K562 (cell line): ENCODE data around the gene ATP5MC3. TPM values are rescaled to one million over a fixed set of nuclear protein-coding genes. Genes with fewer than 3 reads are reported as not detected.

ENCODE experiments used
- ARHGAP35 ChIP-seq: fragments of 450-650 bp; IDR thresholded peaks from 2 replicates; pipeline ENCODE4 v1.6.1; 2018; ENCODE audit not compliant: partially characterized antibody
- ATF1 ChIP-seq, 2 experiments: fragments of 450-650 bp in 1 of 2; IDR thresholded peaks; 2 replicates each; pipeline ENCODE4 v1.6.1; 2016; ENCODE audit warnings: missing compliant biosample characterization in 1 of 2, missing genetic modification characterization in 1 of 2
- CTCFL ChIP-seq: IDR thresholded peaks from 2 replicates; pipeline ENCODE4 v1.6.1; 2011; ENCODE audit warnings: borderline replicate concordance, low read depth, mild to moderate bottlenecking, moderate library complexity, low read length; ENCODE audit not compliant: insufficient read depth, poor library complexity, severe bottlenecking
- ETV1 ChIP-seq: fragments of 450-650 bp; conservative IDR thresholded peaks from 2 replicates; pipeline ENCODE4 v1.6.1; 2016; ENCODE audit warnings: missing genetic modification characterization, control low read depth, low read depth, missing compliant biosample characterization
- ETV5 ChIP-seq: sonication (generic); formaldehyde crosslinking; IDR thresholded peaks from 2 replicates; pipeline ENCODE4 v1.4.0; 2020; ENCODE audit warnings: low read depth, mild to moderate bottlenecking, missing genetic modification reagents
- KLF16 ChIP-seq: IDR thresholded peaks from 2 replicates; pipeline ENCODE4 v1.6.1; 2016; ENCODE audit warnings: antibody characterized with exemption
- MAZ ChIP-seq, 2 experiments: fragments of 450-650 bp in 1 of 2; sonication (generic) in 1 of 2; formaldehyde crosslinking; IDR thresholded peaks in 1 of 2; conservative IDR thresholded peaks in 1 of 2; 2 replicates each; pipeline versions ENCODE4 v1.4.0 to v1.5.0; 2020; ENCODE audit warnings: mild to moderate bottlenecking in 1 of 2, missing genetic modification reagents in 1 of 2
- MEF2A ChIP-seq: IDR thresholded peaks from 2 replicates; pipeline ENCODE4 v1.6.1; 2011; ENCODE audit warnings: low read depth, mild to moderate bottlenecking, low read length, moderate library complexity; ENCODE audit not compliant: control insufficient read depth
- MTA3 ChIP-seq: fragments of 450-650 bp; formaldehyde crosslinking; IDR thresholded peaks from 2 replicates; pipeline ENCODE4 v1.6.1; 2017; ENCODE audit warnings: mild to moderate bottlenecking, borderline replicate concordance
- PTBP1 ChIP-seq: fragments of 200-400 bp; formaldehyde crosslinking; IDR thresholded peaks from 2 replicates; pipeline ENCODE4 v1.6.1; 2017; ENCODE audit warnings: low read depth, low read length
- SMARCE1 ChIP-seq: fragments of 450-650 bp; IDR thresholded peaks from 2 replicates; pipeline ENCODE4 v1.7.1; 2016; ENCODE audit warnings: mild to moderate bottlenecking
- STAT6 ChIP-seq: sonication (generic); formaldehyde crosslinking; IDR thresholded peaks from 2 replicates; pipeline ENCODE4 v1.8.1; 2023; ENCODE audit warnings: mild to moderate bottlenecking, missing genetic modification reagents
- ZBTB2 ChIP-seq: fragments of 450-650 bp; IDR thresholded peaks from 2 replicates; pipeline ENCODE4 v1.6.1; 2016; ENCODE audit warnings: antibody characterized with exemption
- ZC3H8 ChIP-seq: fragments of 450-650 bp; IDR thresholded peaks from 2 replicates; pipeline ENCODE4 v1.6.1; 2017
- ZFPM2 ChIP-seq: fragments of 250-450 bp; sonication (Bioruptor Pico); IDR thresholded peaks from 2 replicates; pipeline ENCODE4 v1.5.1; 2022; ENCODE audit warnings: mild to moderate bottlenecking
- ZNF436 ChIP-seq: fragments of 250-450, 450-650 bp; sonication (Bioruptor Pico); formaldehyde crosslinking; IDR thresholded peaks from 2 replicates; pipeline ENCODE4 v1.7.0; 2020; ENCODE audit warnings: mild to moderate bottlenecking
- polyA plus RNA-seq, 8 experiments: library from polyadenylated mRNA; depleted of rRNA in 4 of 8; stranded (reverse) in 5 of 8; unstranded in 3 of 8; fragments of >200 nt; fragmentation: Nextera tagmentation in 2 of 8; fragmentation: Illumina TruSeq in 1 of 8; extraction: Ambion mirVana in 2 of 8; extraction: Trizol in 1 of 8; gene quantifications; 2 replicates each; pipeline versions ENCODE4 v1.2.1 to v1.2.3, GENCODE V29; 2011 to 2014; ENCODE audit warnings: inconsistent platforms in 1 of 8, missing spikeins in 1 of 8
- total RNA-seq, 7 experiments: library from RNA; depleted of rRNA in 6 of 7; stranded (reverse); fragments of >200 nt in 6 of 7; fragmentation: Illumina TruSeq in 2 of 7; extraction: Trizol in 2 of 7; gene quantifications; 2 replicates each; pipeline versions ENCODE4 v1.2.1 to v1.2.3, GENCODE V29; 2011 to 2021; ENCODE audit warnings: low replicate concordance in 1 of 7

Gene ATP5MC3
- total and polyA plus RNA-seq, 9 of the 15 experiments (the other 6 are each of a cell fraction or from before 2014, with no cell fraction given), result 423 to 2,565 (median 1,012) TPM

GRCh38 chr2:175167792-175168563 is 13.5 kb downstream of the ATP5MC3 start, which contains the start of gene ATF2 (continued):
- TF ChIP-seq ETV1 (peak; percentile 78), ZFPM2 (CRISPR knock-in tag) (no peak), MAZ (CRISPR knock-in tag; conservative IDR thresholded peaks at IDR 0.05 in 1 of 2, IDR thresholded peaks at IDR 0.05 in 1 of 2) (peak; percentile 66 to 87; a peak in 3 of 4 replicates), ARHGAP35 (peak; percentile 96), KLF16 (0 out of 2 replicates have a peak, but pooled peaks have one; percentile 5), PTBP1 (no peak), STAT6 (peak; percentile 87; the same call in 1 of the 2 replicates), MEF2A (peak; percentile 18; the same call in 1 of the 2 replicates), ZNF436 (CRISPR knock-in tag) (no peak), ZBTB2 (no peak; the same call in 1 of the 2 replicates), MTA3 (peak; percentile 93), ETV5 (CRISPR knock-in tag) (peak; percentile 81), ATF1 (CRISPR knock-in tag; IDR thresholded peaks at IDR 0.05) (no peak), ATF1 (tag; IDR thresholded peaks at IDR 0.05) (peak; percentile 85), CTCFL (no peak), SMARCE1 (0 out of 2 replicates have a peak, but pooled peaks have one; percentile 9), ZC3H8 (no peak)
